H1 (cell line): ENCODE data around the gene APEH. TPM values are rescaled to one million over a fixed set of nuclear protein-coding genes. Genes with fewer than 3 reads are reported as not detected.

Experiments
- CTCF ChIA-PET: fragments of 300-600 bp; sonication (Branson Sonifier 250); formaldehyde crosslinking; loops from one replicate; lab custom pipeline; 2021; ENCODE audit not compliant: partially characterized antibody; lab: Charles Lee
- POLR2A ChIA-PET: fragments of 300-600 bp; sonication (Branson Sonifier 250); formaldehyde crosslinking; loops from one replicate; lab custom pipeline; 2021; ENCODE audit warnings: inconsistent platforms; ENCODE audit not compliant: partially characterized antibody; lab: Charles Lee
- DNase-seq, 2 experiments: peaks; one replicate each; pipeline versions ENCODE4 v3.0.0 to v3.0.0-alpha.2; 2010 to 2022; ENCODE audit warnings: low spot score in 2 of 2, low read depth in 1 of 2, mixed read lengths in 1 of 2
- FAIRE-seq: peaks from 2 replicates; lab custom pipeline; 2011; peaks lifted over from hg19 to GRCh38; lab: Jason Lieb, UNC
- H2AFZ ChIP-seq: 2 replicates; pipeline ENCODE4 v1.8.1; 2012; ENCODE audit warnings: low read length, inconsistent platforms
- H2AK5ac ChIP-seq: 2 replicates; pipeline ENCODE4 v1.6.1; 2013; ENCODE audit warnings: low read depth, low read length
- H2BK120ac ChIP-seq: replicated peaks from 2 replicates; pipeline ENCODE3; 2013; ENCODE audit warnings: low read depth, low read length, inconsistent platforms
- H2BK12ac ChIP-seq: 2 replicates; pipeline ENCODE4 v1.6.1; 2013; ENCODE audit warnings: low read depth, low read length
- H2BK15ac ChIP-seq: 2 replicates; pipeline ENCODE4 v1.6.1; 2013; ENCODE audit warnings: low read length
- H2BK20ac ChIP-seq: 2 replicates; pipeline ENCODE4 v1.6.1; 2013; ENCODE audit warnings: low read length
- H2BK5ac ChIP-seq: 2 replicates; pipeline ENCODE4 v1.6.1; 2013; ENCODE audit warnings: low read depth, low read length
- H3K14ac ChIP-seq: 2 replicates; pipeline ENCODE4 v1.6.1; 2013; ENCODE audit warnings: inconsistent platforms; ENCODE audit not compliant: insufficient read length
- H3K18ac ChIP-seq: 2 replicates; pipeline ENCODE4 v1.6.1; 2013; ENCODE audit warnings: low read length; ENCODE audit errors: extremely low read depth
- H3K23ac ChIP-seq: 2 replicates; pipeline ENCODE4 v1.6.1; 2013; ENCODE audit warnings: inconsistent platforms; ENCODE audit not compliant: insufficient read length
- H3K23me2 ChIP-seq: 2 replicates; pipeline ENCODE4 v1.6.1; 2013; ENCODE audit warnings: low read depth, low read length
- H3K27ac ChIP-seq: 2 replicates; pipeline ENCODE4 v1.6.1; 2011; ENCODE audit warnings: low read depth, low read length, inconsistent platforms
- H3K27me3 ChIP-seq, 4 experiments: replicated peaks in 1 of 4; 1 replicate in 1 of 4; 2 replicates in 3 of 4; pipeline versions ENCODE4 v1.6.1 to v1.8.1; 2011 to 2013; ENCODE audit warnings: low read length in 3 of 4, mild to moderate bottlenecking in 3 of 4, inconsistent platforms in 2 of 4, mixed read lengths in 2 of 4, moderate library complexity in 1 of 4; ENCODE audit not compliant: control insufficient read depth in 3 of 4, insufficient read depth in 3 of 4; ENCODE audit errors: extremely low read depth in 1 of 4
- H3K36me3 ChIP-seq, 4 experiments: 2 replicates each; pipeline versions ENCODE4 v1.6.1 to v1.8.1; 2011 to 2013; ENCODE audit warnings: mild to moderate bottlenecking in 4 of 4, low read length in 3 of 4, moderate library complexity in 2 of 4, control low read depth in 1 of 4, inconsistent platforms in 1 of 4; ENCODE audit not compliant: insufficient read depth in 4 of 4, control insufficient read depth in 2 of 4
- H3K4ac ChIP-seq: replicated peaks from 2 replicates; pipeline ENCODE3; 2013; ENCODE audit warnings: low read length, low read depth, mixed read lengths, inconsistent platforms; ENCODE audit not compliant: insufficient read length
- H3K4me1 ChIP-seq, 4 experiments: replicated peaks in 1 of 4; 1 replicate in 1 of 4; 2 replicates in 3 of 4; pipeline versions ENCODE4 v1.6.1 to v1.8.1; 2011 to 2013; ENCODE audit warnings: low read length in 3 of 4, inconsistent platforms in 2 of 4, mixed read lengths in 1 of 4; ENCODE audit not compliant: insufficient read depth in 4 of 4, control insufficient read depth in 3 of 4
- H3K4me2 ChIP-seq, 2 experiments: 2 replicates each; pipeline versions ENCODE4 v1.6.1 to v1.8.1; 2011 to 2013; ENCODE audit warnings: low read depth in 2 of 2, low read length in 2 of 2, control low read depth in 1 of 2, inconsistent platforms in 1 of 2, mild to moderate bottlenecking in 1 of 2; ENCODE audit not compliant: insufficient read depth in 1 of 2
- H3K4me3 ChIP-seq, 4 experiments: fragments of 200-600, 300-600 bp in 1 of 4; sonication (generic), shearing (Covaris generic), sonication (Bioruptor Twin) in 1 of 4; 2 replicates each; pipeline versions ENCODE4 v1.5.1 to v1.8.1; 2011 to 2016; ENCODE audit warnings: low read length in 4 of 4, low read depth in 3 of 4, control low read depth in 2 of 4, inconsistent platforms in 2 of 4, mild to moderate bottlenecking in 2 of 4, mixed read lengths in 1 of 4, moderate library complexity in 1 of 4; ENCODE audit not compliant: insufficient read depth in 2 of 4; ENCODE audit errors: extremely low read depth in 1 of 4
- H3K56ac ChIP-seq: replicated peaks from 2 replicates; pipeline ENCODE3; 2013; ENCODE audit warnings: low read depth, mild to moderate bottlenecking, mixed read lengths, low read length, inconsistent platforms; ENCODE audit not compliant: insufficient read length
- H3K79me1 ChIP-seq: 2 replicates; pipeline ENCODE4 v1.6.1; 2013; ENCODE audit warnings: low read depth, low read length, control low read depth
- H3K79me2 ChIP-seq, 2 experiments: 2 replicates each; pipeline versions ENCODE4 v1.6.1 to v1.8.1; 2012 to 2013; ENCODE audit warnings: low read length in 2 of 2, mild to moderate bottlenecking in 2 of 2, inconsistent platforms in 1 of 2; ENCODE audit not compliant: insufficient read depth in 2 of 2, control insufficient read depth in 1 of 2
- H3K9ac ChIP-seq, 4 experiments: replicated peaks in 1 of 4; 1 replicate in 1 of 4; 2 replicates in 3 of 4; pipeline versions ENCODE4 v1.6.1 to v1.8.1; 2011 to 2013; ENCODE audit warnings: low read depth in 3 of 4, low read length in 3 of 4, control low read depth in 2 of 4, mild to moderate bottlenecking in 2 of 4, moderate library complexity in 2 of 4, inconsistent platforms in 1 of 4; ENCODE audit errors: extremely low read depth in 1 of 4
- H3K9me3 ChIP-seq, 2 experiments: 2 replicates each; pipeline versions ENCODE4 v1.6.1 to v1.8.1; 2012 to 2013; ENCODE audit warnings: mild to moderate bottlenecking in 2 of 2, moderate library complexity in 2 of 2, control low read depth in 1 of 2, inconsistent platforms in 1 of 2, low read depth in 1 of 2, low read length in 1 of 2, mixed read lengths in 1 of 2; ENCODE audit not compliant: insufficient read depth in 2 of 2
- H4K20me1 ChIP-seq, 2 experiments: replicated peaks in 1 of 2; 2 replicates each; pipeline versions ENCODE3 to v1.8.1; 2011 to 2013; ENCODE audit warnings: inconsistent platforms in 2 of 2, low read length in 2 of 2, mild to moderate bottlenecking in 1 of 2; ENCODE audit not compliant: insufficient read depth in 2 of 2, control insufficient read depth in 1 of 2
- H4K5ac ChIP-seq: 2 replicates; pipeline ENCODE4 v1.6.1; 2013; ENCODE audit warnings: low read length, low read depth, mixed read lengths, inconsistent platforms; ENCODE audit not compliant: insufficient read length
- H4K8ac ChIP-seq: 2 replicates; pipeline ENCODE4 v1.8.0; 2013; ENCODE audit warnings: mild to moderate bottlenecking, moderate library complexity, low read length, inconsistent platforms; ENCODE audit not compliant: insufficient read depth; ENCODE audit errors: extremely low read depth
- H4K91ac ChIP-seq: replicated peaks from 2 replicates; pipeline ENCODE3; 2013; ENCODE audit warnings: low read length, mixed read lengths, inconsistent platforms; ENCODE audit not compliant: insufficient read length
- ATF3 ChIP-seq: IDR thresholded peaks from 2 replicates; pipeline ENCODE4 v1.6.1; 2011; ENCODE audit warnings: low read depth, mild to moderate bottlenecking, low read length; ENCODE audit not compliant: insufficient read depth
- CHD1 ChIP-seq: IDR thresholded peaks from 2 replicates; pipeline ENCODE4 v1.6.1; 2012; ENCODE audit warnings: low read depth, low read length, improper control_type of control experiment
- POLR2AphosphoS5 ChIP-seq: IDR thresholded peaks from 2 replicates; pipeline ENCODE4 v1.6.1; 2011; ENCODE audit warnings: low read depth, low read length
- RBBP5 ChIP-seq: IDR thresholded peaks from 2 replicates; pipeline ENCODE4 v1.7.1; 2012; ENCODE audit warnings: low read depth, mild to moderate bottlenecking, inconsistent platforms, low read length, moderate library complexity, borderline replicate concordance
- SAP30 ChIP-seq: fragments of 300-600 bp; sonication (generic); IDR thresholded peaks from 2 replicates; pipeline ENCODE4 v1.7.1; 2012; ENCODE audit warnings: low read length, moderate library complexity, mild to moderate bottlenecking, inconsistent platforms; ENCODE audit not compliant: insufficient read depth, insufficient replicate concordance
- SIN3A ChIP-seq, 2 experiments: IDR thresholded peaks in 1 of 2; conservative IDR thresholded peaks in 1 of 2; 2 replicates each; pipeline ENCODE4 v1.6.1; 2011 to 2012; ENCODE audit warnings: low read length in 2 of 2, improper control_type of control experiment in 1 of 2, low read depth in 1 of 2, mild to moderate bottlenecking in 1 of 2
- SP1 ChIP-seq: IDR thresholded peaks from 2 replicates; pipeline ENCODE4 v1.6.1; 2011; ENCODE audit warnings: low read depth, low read length
- TBP ChIP-seq: IDR thresholded peaks from 2 replicates; pipeline ENCODE4 v1.6.1; 2011; ENCODE audit warnings: low read depth, low read length, improper control_type of control experiment
- WGBS, 2 experiments: shearing (Covaris generic) in 1 of 2; methylation state at CpG; one replicate each; pipeline versions ENCODE4 v1.1.6 to v1.1.7; 2013 to 2015; ENCODE audit warnings: low lambda C conversion rate in 2 of 2, mixed read lengths in 2 of 2, inconsistent platforms in 1 of 2, low coverage in 1 of 2, missing lambda C conversion rate in 1 of 2; ENCODE audit not compliant: insufficient replicate concordance in 2 of 2, insufficient coverage in 1 of 2, insufficient read length in 1 of 2; ENCODE audit errors: extremely low coverage in 1 of 2, missing lambda C conversion rate in 1 of 2; 5-methylcytosine and 5-hydroxymethylcytosine counted together
- polyA plus RNA-seq, 7 experiments: library from polyadenylated mRNA; depleted of rRNA in 3 of 7; stranded (reverse) in 5 of 7; unstranded in 2 of 7; fragments of >200 nt in 5 of 7; fragments of 200-250 nt in 2 of 7; gene quantifications; 1 replicate in 5 of 7; 2 replicates in 1 of 7; 4 replicates in 1 of 7; pipeline versions ENCODE4 v1.2.1 to v1.2.3, GENCODE V29; 2011 to 2013; ENCODE audit warnings: missing spikeins in 2 of 7, mixed read lengths in 2 of 7
- total RNA-seq: library from RNA; stranded (reverse); fragmentation: NEBNext Ultra II Directional; extraction: Animal tissue kit (Norgen Biotek cat#: 25700); gene quantifications from 2 replicates; pipeline ENCODE4 v1.2.1, GENCODE V29; 2021
- TF ChIP-seq, protein P1 (sequence below), 3 experiments: IDR thresholded peaks; 1 replicate in 2 of 3; 2 replicates in 1 of 3; pipeline versions ENCODE4 v1.5.1 to v1.6.1; 2011; ENCODE audit warnings: low read length in 3 of 3, mild to moderate bottlenecking in 3 of 3, inconsistent platforms in 2 of 3, low read depth in 1 of 3, moderate library complexity in 1 of 3; ENCODE audit not compliant: insufficient read depth in 1 of 3; ENCODE audit errors: control extremely low read depth in 1 of 3

The APEH gene
- total and polyA plus RNA-seq, 2 of the 8 experiments (the other 6 are each of a cell fraction or from before 2014, with no cell fraction given) = 222 to 260 TPM

DNA sequence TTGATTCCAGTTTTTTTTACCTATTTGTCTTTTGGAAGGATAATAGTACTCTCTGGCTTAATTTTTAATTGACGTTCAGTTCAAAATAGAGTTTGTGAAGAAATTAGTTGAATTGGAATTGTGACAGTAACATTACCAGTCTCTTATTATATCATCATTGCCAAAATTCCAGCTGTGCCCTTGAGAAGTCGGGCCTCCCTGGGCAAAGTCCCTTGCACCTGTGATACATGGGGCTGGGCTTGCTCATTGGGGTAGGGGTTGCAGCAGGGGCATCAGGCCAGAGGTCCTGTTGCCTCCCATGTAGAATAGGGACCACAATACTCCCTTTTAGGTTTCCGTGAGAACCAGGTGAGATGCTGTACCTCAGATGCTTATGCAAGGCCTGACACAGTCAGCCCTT is 27.9 kb upstream of the APEH start:
- Histone ChIP-seq H4K5ac (no peak overlapping the region), H2AK5ac (no peak overlapping the region), H3K27me3 (no peaks in the 10 kb centered on the region), H4K91ac (no peak overlapping the region), H4K20me1 (no peaks in the 10 kb centered on the region), H3K79me2 (no peaks in the 10 kb centered on the region), H3K14ac (no peak overlapping the region), H3K4me1 (no peaks in the 10 kb centered on the region; a peak in 1 of 7 replicates), H3K9me3 (no peaks in the 10 kb centered on the region), H2AFZ (no peak overlapping the region), H2BK20ac (no peak overlapping the region), H2BK15ac (no peak overlapping the region), H3K23me2 (no peaks in the 10 kb centered on the region), H3K56ac (no peak overlapping the region), H3K9ac (no peak overlapping the region), H3K4me3 (no peak overlapping the region), H2BK12ac (no peak overlapping the region), H3K27ac (no peak overlapping the region), H3K23ac (no peak overlapping the region), H3K36me3 (no peaks in the 10 kb centered on the region; a peak in 1 of 8 replicates), H3K4me2 (no peak overlapping the region), H3K79me1 (no peaks in the 10 kb centered on the region), H4K8ac (no peak overlapping the region), H2BK120ac (no peak overlapping the region), H3K18ac (no peak overlapping the region), H2BK5ac (no peak overlapping the region), H3K4ac (no peak overlapping the region)
- DNase-seq (no peak), FAIRE-seq (no peak)
- POLR2A ChIA-PET = no interaction called here
- WGBS, 2 experiments = 91% methylated on average over 3 of the region's 3 CpGs; no CpG with 5 or more reads in 1 of the 2 experiments
- CTCF ChIA-PET = interaction anchor here (0.5 to 2.1 kb wide), 6 partner anchors 11 to 168 kb away, joined by 3 to 7 read pairs (median 4); no protein-coding TSS in a partner anchor
- TF ChIP-seq POLR2AphosphoS5 = no peak
- TF ChIP-seq TBP = no peak
- no peak for TF ChIP-seq CHD1
- TF ChIP-seq SP1 = no peak
- TF ChIP-seq SIN3A (conservative IDR thresholded peaks at IDR 0.05 in 1 of 2, IDR thresholded peaks at IDR 0.05 in 1 of 2; ENCODE audit: low read depth in 1 of 2, low read length in 2 of 2) = no peak
- TF ChIP-seq SAP30 = no peak
- TF ChIP-seq RBBP5 = no peak
- TF ChIP-seq ATF3 = no peak
- TF ChIP-seq, protein P1, sequence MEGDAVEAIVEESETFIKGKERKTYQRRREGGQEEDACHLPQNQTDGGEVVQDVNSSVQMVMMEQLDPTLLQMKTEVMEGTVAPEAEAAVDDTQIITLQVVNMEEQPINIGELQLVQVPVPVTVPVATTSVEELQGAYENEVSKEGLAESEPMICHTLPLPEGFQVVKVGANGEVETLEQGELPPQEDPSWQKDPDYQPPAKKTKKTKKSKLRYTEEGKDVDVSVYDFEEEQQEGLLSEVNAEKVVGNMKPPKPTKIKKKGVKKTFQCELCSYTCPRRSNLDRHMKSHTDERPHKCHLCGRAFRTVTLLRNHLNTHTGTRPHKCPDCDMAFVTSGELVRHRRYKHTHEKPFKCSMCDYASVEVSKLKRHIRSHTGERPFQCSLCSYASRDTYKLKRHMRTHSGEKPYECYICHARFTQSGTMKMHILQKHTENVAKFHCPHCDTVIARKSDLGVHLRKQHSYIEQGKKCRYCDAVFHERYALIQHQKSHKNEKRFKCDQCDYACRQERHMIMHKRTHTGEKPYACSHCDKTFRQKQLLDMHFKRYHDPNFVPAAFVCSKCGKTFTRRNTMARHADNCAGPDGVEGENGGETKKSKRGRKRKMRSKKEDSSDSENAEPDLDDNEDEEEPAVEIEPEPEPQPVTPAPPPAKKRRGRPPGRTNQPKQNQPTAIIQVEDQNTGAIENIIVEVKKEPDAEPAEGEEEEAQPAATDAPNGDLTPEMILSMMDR (IDR thresholded peaks at IDR 0.05; ENCODE audit: control extremely low read depth in 1 of 3, insufficient read depth in 1 of 3, low read depth in 1 of 3, low read length in 3 of 3) = no peak
